SK-N-MC (cell line): Measurements from ENCODE around the gene LMF2.

Experiments used
- EZH2 ChIP-seq: fragments of 200-600 bp; sonication (generic); IDR thresholded peaks from one replicate; pipeline ENCODE4 v1.6.1; 2017; ENCODE audit warnings: antibody characterized with exemption
- POLR2AphosphoS5 ChIP-seq: IDR thresholded peaks from 2 replicates; pipeline ENCODE4 v1.6.1; 2012; ENCODE audit warnings: mild to moderate bottlenecking, low read depth, low read length, borderline replicate concordance

- TF ChIP-seq EZH2 (no peak), POLR2AphosphoS5 (no peak)
Observed at GRCh38 chr22:50483977-50484853, 23.3 kb downstream of the LMF2 start.
